ENCODE results near the gene FN3KRP.
A peak's percentile ranks its signal among the peaks of the same experiment; 100 is the strongest.

Gene FN3KRP

GRCh38 chr17:82686366-82687324 lies 29.9 kb upstream of the FN3KRP start:
- no peak for DNase-seq

- peak in 29 of 56 donors; percentile 23 to 75 (median 44) for DNase-seq
These were observed 29.1 kb upstream of the FN3KRP start for GRCh38 chr17:82687375-82687861.

GRCh38 chr17:82687871-82688270 lies 28.6 kb upstream of the FN3KRP start:
- no peak for DNase-seq

GRCh38 chr17:82689077-82689476 lies 27.4 kb upstream of the FN3KRP start:
- peak in 1 of 56 donors; percentile 30 for DNase-seq

GRCh38 chr17:82690786-82691489 lies 25.6 kb upstream of the FN3KRP start:
- DNase-seq, result peak in 36 of 56 donors; percentile 15 to 80 (median 50)

GRCh38 chr17:82691714-82692113 lies 24.8 kb upstream of the FN3KRP start:
- no peak for DNase-seq

GRCh38 chr17:82692268-82692667 lies 24.2 kb upstream of the FN3KRP start:
- no peak for DNase-seq

- no peak for DNase-seq
These were observed 23.2 kb upstream of the FN3KRP start for GRCh38 chr17:82693168-82693867.

- DNase-seq, result no peak
These were observed 21.9 kb upstream of the FN3KRP start for GRCh38 chr17:82694647-82695046.

GRCh38 chr17:82696259-82696658 lies 20.2 kb upstream of the FN3KRP start:
- no peak for DNase-seq

- DNase-seq, result peak in 6 of 56 donors; percentile 18 to 57 (median 50)
These were observed 19.3 kb upstream of the FN3KRP start for GRCh38 chr17:82696916-82697807.

- no peak for DNase-seq
These were observed 18.8 kb upstream of the FN3KRP start for GRCh38 chr17:82697808-82698064.

GRCh38 chr17:82698065-82698973 lies 18.2 kb upstream of the FN3KRP start, which contains the start of gene RAB40B:
TSS of gene RAB40B (minus strand) at chr17:82698698. CDS start at chr17:82698596, 102 bp downstream.
- DNase-seq, result peak; percentile 64 to 100 (median 99)

- no peak for DNase-seq
These were observed 17.5 kb upstream of the FN3KRP start for GRCh38 chr17:82698974-82699442.

GRCh38 chr17:82699551-82699950 lies 17.0 kb upstream of the FN3KRP start:
- no peak for DNase-seq

GRCh38 chr17:82702231-82702927 lies 14.1 kb upstream of the FN3KRP start:
- DNase-seq, result peak in 29 of 56 donors; percentile 19 to 85 (median 50)

- no peak for DNase-seq
These were observed 13.3 kb upstream of the FN3KRP start for GRCh38 chr17:82703036-82703745.
